ENCODE results near the gene CCDC90B. TPM values are rescaled to one million over a fixed set of nuclear protein-coding genes. Genes with fewer than 3 reads are reported as not detected.

Gene CCDC90B
- total and polyA plus RNA-seq, 2 of the 13 experiments (the other 11 are each of a cell fraction or from before 2014, with no cell fraction given) = 17.1 to 46.1 TPM

DNA sequence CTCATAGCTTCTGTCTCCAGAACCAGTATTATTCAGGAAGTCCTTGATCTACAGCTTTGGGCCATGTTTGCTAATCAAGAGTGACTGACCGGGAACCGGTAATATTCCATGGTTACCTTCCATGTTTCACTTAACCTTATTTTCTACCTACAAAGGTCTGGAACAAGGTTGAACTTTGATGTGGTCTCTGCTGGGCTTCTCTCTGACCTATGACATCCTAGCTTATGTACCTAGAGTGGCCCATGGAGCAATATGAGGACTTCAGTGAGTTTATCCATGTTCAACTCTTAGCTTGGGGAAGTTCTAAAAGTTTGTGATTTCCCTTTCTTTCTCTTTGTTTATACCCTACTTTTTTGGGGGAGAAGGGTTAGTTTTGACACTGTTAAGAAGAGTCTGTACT is 33.2 kb downstream of the CCDC90B start (continued):
- TF ChIP-seq ZNF20 (CRISPR knock-in tag; IDR thresholded peaks at IDR 0.05) = no peak
- no peak for TF ChIP-seq ZFP37 (CRISPR knock-in tag; IDR thresholded peaks at IDR 0.05; ENCODE audit: borderline replicate concordance)
- TF ChIP-seq MAF1 (CRISPR knock-in tag; IDR thresholded peaks at IDR 0.05; ENCODE audit: borderline replicate concordance) = no peak
- no peak for TF ChIP-seq ZMYM3 (CRISPR knock-in tag; IDR thresholded peaks at IDR 0.05)
- TF ChIP-seq HNF1A (IDR thresholded peaks at IDR 0.05; ENCODE audit: low read depth) = no peak
- TF ChIP-seq HNF1A (CRISPR knock-in tag; IDR thresholded peaks at IDR 0.05; ENCODE audit: borderline replicate concordance) = peak; percentile 32; the same call in 1 of the 2 replicates
- 0 out of 2 replicates have a peak, but pooled peaks have one; percentile 45 for TF ChIP-seq HOXA5 (CRISPR knock-in tag; IDR thresholded peaks at IDR 0.05)
- TF ChIP-seq TBX3 (IDR thresholded peaks at IDR 0.05; ENCODE audit: borderline replicate concordance) = peak; percentile 53; the same call in 1 of the 2 replicates
- TF ChIP-seq REL (CRISPR knock-in tag; conservative IDR thresholded peaks at IDR 0.05) = no peak
- TF ChIP-seq SRSF9 (IDR thresholded peaks at IDR 0.05; ENCODE audit: borderline replicate concordance, insufficient read depth, low read depth, low read length, poor library complexity, severe bottlenecking) = no peak
- no peak for TF ChIP-seq MXD4 (CRISPR knock-in tag; IDR thresholded peaks at IDR 0.05)
- no peak for TF ChIP-seq ZNF333 (CRISPR knock-in tag; IDR thresholded peaks at IDR 0.05; ENCODE audit: borderline replicate concordance)
- no peak for TF ChIP-seq TBL1XR1 (IDR thresholded peaks at IDR 0.05; ENCODE audit: borderline replicate concordance, low read length, partially characterized antibody)
- TF ChIP-seq, protein P1, sequence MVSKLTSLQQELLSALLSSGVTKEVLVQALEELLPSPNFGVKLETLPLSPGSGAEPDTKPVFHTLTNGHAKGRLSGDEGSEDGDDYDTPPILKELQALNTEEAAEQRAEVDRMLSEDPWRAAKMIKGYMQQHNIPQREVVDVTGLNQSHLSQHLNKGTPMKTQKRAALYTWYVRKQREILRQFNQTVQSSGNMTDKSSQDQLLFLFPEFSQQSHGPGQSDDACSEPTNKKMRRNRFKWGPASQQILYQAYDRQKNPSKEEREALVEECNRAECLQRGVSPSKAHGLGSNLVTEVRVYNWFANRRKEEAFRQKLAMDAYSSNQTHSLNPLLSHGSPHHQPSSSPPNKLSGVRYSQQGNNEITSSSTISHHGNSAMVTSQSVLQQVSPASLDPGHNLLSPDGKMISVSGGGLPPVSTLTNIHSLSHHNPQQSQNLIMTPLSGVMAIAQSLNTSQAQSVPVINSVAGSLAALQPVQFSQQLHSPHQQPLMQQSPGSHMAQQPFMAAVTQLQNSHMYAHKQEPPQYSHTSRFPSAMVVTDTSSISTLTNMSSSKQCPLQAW (CRISPR knock-in tag; IDR thresholded peaks at IDR 0.05) = peak; percentile 47; the same call in 1 of the 2 replicates
- no peak for TF ChIP-seq TP53 (CRISPR knock-in tag; conservative IDR thresholded peaks at IDR 0.05)
- TF ChIP-seq JDP2 (CRISPR knock-in tag; IDR thresholded peaks at IDR 0.05; ENCODE audit: borderline replicate concordance) = no peak
- no peak for TF ChIP-seq ZNF7 (CRISPR knock-in tag; IDR thresholded peaks at IDR 0.05)
- TF ChIP-seq FOXO1 (CRISPR knock-in tag; IDR thresholded peaks at IDR 0.05) = peak; percentile 44; the same call in 1 of the 2 replicates
- TF ChIP-seq ETV5 (CRISPR knock-in tag; IDR thresholded peaks at IDR 0.05; ENCODE audit: borderline replicate concordance) = peak; percentile 48; the same call in 1 of the 2 replicates
- TF ChIP-seq SETDB1 (CRISPR knock-in tag; IDR thresholded peaks at IDR 0.05; ENCODE audit: borderline replicate concordance) = no peak
- TF ChIP-seq GRHL1 (CRISPR knock-in tag; conservative IDR thresholded peaks at IDR 0.05) = no peak
- peak; percentile 64; the same call in 1 of the 2 replicates for TF ChIP-seq THRA (CRISPR knock-in tag; IDR thresholded peaks at IDR 0.05; ENCODE audit: borderline replicate concordance)

Measured in HepG2 (cell line).